Activated CD4-positive, alpha-beta T cell treated with anti-CD3 and anti-CD28 coated beads for 24 hours (primary cell): ENCODE measurements around the gene UBALD2.
"Not testable (repeated sequence)": the region's sequence is repeated elsewhere in the genome, so short reads cannot be mapped to it uniquely, and the experiment has no call there.

ENCODE experiments used
- DNase-seq, 2 donors: peaks; one replicate each; pipeline ENCODE4 v3.0.0-alpha.2; 2020; ENCODE audit warnings: low read depth in 2 of 2

Gene UBALD2

DNA sequence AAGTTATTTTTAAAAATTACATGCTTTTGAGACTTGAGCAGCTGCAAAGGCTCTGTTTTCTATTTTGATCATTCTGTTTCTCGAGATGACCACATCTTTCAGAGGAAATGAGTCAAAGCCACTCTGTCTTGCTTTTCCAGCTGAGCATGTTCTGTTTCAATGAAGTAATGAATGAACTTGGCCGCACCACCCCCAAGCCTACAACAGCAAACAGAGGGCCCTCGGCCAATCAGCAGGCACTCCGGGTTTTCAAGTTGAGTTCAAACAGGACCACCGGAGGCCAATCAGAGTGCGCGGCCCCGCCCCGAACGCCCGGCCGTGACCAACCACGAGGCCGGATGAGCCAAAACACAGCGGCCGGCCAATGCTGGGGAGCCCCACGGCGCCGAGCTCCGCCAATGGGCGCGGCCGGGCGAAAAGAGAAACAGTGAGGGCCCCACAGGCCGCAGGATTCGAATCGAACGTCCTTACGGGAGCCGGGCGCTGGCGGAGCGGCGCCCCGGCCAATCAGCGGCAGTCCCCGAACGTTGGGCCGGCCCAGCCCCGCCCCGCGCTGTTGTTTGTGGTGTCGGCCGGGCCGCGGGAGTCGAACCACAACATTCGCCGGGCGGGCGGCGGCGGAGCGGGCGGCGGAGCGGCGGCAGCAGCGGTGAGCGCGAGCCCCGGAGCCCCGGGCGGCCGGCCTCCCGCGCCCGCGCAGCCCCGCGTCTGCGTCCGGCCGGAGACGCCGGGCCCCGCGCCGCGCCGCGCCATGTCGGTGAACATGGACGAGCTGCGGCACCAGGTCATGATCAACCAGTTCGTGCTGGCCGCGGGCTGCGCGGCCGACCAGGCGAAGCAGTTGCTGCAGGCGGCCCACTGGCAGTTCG, at the start of gene UBALD2:
Gene UBALD2 (plus strand): TSS at position 594 of the 869 bp plus-strand sequence. CDS start 158 bp downstream, at position 752.
- peak; percentile 97 for DNase-seq

- DNase-seq = no peak
Measured at GRCh38 chr17:76217081-76217480, 48.1 kb upstream of the UBALD2 start.

- no peak for DNase-seq
Measured at GRCh38 chr17:76219670-76220383, 45.3 kb upstream of the UBALD2 start.

DNA sequence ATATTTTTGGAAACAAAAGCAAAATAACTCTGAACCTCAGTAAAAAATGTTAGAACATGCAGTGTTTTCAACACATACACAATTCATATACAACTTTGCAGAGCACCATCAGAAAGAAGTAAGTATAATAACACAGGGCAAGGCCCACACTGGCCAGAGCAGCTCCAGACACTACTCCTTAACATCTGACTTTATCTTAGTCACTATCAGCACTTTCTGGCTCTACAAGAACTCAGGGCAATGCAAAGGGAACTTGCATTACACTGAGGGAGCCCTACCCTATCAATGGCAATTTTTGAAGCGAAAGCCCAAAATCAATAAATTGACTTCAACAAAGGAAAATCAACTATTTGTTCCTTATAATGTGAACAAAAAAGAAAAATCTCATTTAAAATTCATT, 41.3 kb upstream of the UBALD2 start:
- no peak for DNase-seq

- DNase-seq = not testable (repeated sequence)
Measured at GRCh38 chr17:76225373-76226086, 39.6 kb upstream of the UBALD2 start.

- not testable (repeated sequence) for DNase-seq
Measured at GRCh38 chr17:76226749-76227148, 38.4 kb upstream of the UBALD2 start.

DNA sequence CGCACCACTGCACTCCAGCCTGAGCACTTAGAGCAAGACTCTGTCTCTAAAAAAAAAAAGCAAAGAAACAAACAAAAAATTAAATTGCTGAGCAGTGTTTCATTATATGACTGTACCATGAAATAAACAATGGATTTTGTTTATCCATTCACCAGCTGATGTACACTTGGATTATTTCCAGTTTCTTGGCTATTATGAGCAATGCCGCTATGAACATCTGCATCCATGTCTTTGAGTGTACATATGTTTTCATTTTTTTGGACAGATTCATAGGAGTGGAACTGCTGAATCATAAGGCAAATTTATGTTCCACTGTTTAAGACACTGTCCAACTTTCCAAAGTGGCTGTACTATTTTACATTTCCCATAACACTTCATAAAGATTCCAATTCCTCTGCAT, 32.8 kb upstream of the UBALD2 start:
- no peak for DNase-seq

GRCh38 chr17:76233588-76234353, 31.4 kb upstream of the UBALD2 start:
- DNase-seq = no peak

- no peak for DNase-seq
Measured at GRCh38 chr17:76234354-76234679, 30.8 kb upstream of the UBALD2 start.

DNA sequence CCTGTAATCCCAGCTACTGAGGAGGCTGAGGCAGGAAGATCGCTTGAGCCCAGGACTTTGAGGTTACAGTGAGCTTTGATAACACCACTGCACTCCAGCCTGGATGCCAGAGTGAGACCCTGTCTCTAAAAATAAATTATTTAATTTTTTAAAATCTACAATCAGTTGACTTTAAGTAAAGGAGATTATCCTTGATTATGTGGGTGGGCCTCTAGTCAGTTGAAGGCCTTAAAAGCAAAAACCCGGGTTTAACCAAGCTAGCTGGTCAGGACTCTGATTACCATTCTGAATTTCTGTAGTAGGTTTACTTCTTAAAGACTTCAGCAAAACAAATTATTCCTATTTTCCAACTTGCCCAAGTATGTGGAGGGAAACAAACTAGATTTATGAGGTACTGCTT, 29.3 kb upstream of the UBALD2 start:
- no peak for DNase-seq

DNA sequence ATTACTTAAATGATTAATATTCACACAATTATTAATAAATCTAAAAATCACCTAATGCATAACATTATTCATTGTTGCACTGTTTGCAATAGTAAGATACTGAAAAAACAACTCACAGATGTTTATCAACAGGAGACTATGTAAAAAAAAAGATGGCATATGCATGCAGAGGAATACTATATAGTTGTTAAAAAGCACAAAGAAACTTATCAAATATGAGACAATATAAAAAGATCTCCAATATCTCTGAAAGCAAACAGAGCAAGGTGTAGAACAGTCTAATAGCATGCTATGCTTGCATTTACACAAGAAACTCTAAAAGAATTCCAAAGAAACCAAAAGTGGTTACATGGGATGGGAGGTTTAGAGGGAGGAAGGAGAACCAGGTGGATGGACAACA, 28.5 kb upstream of the UBALD2 start:
- no peak for DNase-seq

DNA sequence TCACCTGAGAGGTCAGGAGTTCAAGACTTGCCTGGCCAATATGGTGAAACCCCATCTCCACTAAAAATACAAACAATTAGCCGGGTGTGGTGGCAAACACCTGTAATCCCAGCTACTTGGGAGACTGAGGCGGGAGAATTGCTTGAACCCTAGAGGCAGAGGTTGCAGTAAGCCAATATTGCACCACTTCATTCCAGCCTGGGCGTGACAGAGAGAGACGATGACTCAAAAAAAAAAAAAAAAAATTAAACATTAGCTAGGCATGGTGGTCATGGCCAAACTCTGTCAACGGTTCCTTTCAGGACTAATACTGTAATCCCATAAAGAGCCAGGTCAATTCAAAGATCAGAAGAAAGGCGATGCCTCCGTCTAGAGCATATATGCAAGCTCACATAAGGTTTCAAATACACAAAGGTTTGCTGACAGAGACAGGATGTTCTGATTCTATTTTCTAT, 27.3 kb upstream of the UBALD2 start:
- no peak for DNase-seq

DNA sequence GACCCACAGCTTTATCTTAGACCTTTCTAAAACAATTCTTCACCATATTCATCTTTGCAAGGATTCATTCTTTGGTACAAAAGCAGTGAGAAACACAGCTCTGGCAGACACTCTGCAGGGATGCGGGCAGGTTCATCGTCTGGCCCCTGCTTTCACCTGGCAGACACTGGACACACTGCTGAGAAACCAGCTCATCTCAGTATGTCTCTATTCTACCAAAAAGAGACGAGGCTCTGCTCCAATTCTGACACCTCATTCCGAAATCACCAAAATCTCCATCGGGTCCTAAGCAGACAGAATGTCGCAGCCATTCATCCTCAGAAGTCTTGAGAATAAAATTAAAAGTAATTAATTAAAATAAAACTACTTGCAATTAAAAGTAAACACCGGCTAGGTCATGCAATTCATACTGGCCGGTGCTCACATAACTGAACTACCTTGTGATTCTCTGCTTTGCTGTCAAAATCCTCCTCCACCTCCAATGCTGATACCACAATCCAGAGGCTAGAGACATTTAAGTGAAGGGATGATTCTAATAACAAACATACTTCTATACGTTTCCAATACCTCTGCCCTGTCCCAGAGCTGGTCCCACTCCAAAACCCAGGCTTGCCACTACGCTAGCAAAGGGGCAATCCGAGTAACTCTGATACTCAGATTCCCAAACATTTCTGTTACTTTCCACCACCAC, 26.2 kb upstream of the UBALD2 start:
- DNase-seq = no peak

GRCh38 chr17:76239538-76240274, 25.4 kb upstream of the UBALD2 start:
- DNase-seq = no peak

DNA sequence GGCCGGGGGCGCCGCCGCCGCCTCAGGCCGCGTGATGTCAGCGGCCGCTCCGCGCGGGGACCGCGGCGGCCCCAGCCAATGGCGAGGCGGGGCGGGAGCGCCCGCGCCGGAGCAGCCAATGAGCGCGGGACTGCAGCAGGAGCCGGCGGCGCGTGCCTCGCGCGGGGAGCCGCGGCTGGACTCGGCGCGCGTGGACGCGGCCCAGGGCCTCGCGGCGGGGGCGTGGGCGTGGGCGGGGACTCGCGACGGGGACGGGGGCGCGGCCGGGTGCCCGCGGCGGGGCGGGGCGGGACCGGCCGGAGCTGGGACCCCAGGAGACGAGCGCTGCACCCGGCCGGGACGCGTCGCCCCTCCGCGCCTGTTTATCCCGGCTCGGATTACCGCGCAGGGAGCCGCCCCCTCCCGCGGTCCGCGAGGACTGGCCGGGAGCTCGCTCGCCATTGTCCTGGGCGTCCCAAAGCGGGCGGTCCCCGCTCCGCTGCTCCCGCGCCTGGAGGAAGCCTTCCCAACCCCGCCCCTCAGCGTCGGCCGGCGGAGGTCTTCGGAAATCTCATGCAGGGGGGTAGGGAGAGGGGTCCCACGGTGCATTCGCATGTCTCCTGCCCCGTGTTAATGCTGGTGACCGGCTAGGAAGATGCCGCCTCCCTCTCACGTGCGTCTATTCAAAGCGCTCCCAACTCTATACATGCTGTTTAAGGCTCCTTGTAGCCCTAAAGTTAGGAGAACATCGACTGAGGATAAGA, 24.5 kb upstream of the UBALD2 start, which contains the start of gene RNF157:
Gene RNF157 (minus strand): TSS at position 33 of the 743 bp plus-strand sequence. CDS start 253 bp downstream, outside the sequence.
- no peak for DNase-seq

DNA sequence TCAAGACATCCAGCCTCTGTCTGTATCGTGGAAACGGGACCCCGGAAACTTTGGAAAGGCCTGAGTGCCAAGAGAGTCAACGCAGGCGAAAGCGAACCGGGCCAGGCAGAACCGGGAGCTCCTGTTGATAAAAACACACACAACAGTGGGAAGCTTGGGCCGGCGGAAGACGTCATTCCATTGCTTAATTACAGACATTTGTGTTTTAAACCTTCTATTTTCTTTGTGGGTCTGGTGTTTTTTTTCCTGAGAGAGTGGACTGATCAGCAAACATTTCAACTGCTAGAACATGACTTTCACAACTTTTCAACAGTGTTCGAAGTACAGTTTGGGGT, 24.0 kb upstream of the UBALD2 start:
- no peak for DNase-seq

GRCh38 chr17:76241691-76242255, 23.4 kb upstream of the UBALD2 start:
- no peak for DNase-seq

GRCh38 chr17:76243826-76244679, 21.1 kb upstream of the UBALD2 start:
- no peak for DNase-seq
